ENCODE measurements around the gene DGLUCY.

DGLUCY gene

DNA sequence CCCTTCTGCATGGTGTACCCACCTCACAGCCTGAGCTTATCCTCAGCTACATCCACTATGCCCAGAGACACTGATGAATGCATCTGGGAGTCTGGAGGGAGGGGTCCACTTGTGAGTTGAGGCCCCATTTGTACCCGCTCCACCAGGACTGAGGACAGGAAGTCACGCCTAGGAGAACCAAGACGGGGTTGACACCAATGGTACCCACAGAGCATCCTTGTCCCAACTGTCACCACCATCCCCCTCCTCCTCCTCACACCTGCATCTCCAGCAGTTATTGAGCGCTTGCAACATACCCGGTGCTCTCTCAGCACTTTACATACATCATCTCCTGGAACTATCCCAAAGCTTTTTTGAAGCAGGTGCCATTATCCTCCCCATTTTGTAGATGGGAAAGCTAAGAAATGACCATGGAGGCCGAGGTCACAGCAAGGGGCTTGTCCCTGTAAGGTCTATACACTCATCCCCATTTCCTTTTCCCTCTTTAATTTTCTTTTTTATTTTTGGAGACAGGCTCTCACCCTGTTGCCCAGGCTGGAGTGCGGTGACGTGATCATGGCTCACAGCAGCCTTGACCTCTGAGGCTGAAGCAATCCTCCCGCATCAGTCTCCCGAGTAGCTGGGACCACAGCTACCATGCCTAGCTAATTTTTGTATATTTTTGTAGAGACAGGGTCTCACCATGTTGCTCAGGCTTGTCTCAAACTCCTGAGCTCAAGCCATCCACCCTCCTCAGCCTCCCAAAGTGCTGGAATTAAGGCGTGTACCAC is 31.7 kb downstream of the DGLUCY start:
- no peak overlapping the region for H3K4me3 ChIP-seq (ENCODE audit: low read depth, low read length)
- DNase-seq (ENCODE audit: low read depth) = no peak
- TF ChIP-seq, protein P1, sequence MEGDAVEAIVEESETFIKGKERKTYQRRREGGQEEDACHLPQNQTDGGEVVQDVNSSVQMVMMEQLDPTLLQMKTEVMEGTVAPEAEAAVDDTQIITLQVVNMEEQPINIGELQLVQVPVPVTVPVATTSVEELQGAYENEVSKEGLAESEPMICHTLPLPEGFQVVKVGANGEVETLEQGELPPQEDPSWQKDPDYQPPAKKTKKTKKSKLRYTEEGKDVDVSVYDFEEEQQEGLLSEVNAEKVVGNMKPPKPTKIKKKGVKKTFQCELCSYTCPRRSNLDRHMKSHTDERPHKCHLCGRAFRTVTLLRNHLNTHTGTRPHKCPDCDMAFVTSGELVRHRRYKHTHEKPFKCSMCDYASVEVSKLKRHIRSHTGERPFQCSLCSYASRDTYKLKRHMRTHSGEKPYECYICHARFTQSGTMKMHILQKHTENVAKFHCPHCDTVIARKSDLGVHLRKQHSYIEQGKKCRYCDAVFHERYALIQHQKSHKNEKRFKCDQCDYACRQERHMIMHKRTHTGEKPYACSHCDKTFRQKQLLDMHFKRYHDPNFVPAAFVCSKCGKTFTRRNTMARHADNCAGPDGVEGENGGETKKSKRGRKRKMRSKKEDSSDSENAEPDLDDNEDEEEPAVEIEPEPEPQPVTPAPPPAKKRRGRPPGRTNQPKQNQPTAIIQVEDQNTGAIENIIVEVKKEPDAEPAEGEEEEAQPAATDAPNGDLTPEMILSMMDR (IDR thresholded peaks at IDR 0.05; ENCODE audit: low read depth, low read length, missing control alignments) = no peak

DNA sequence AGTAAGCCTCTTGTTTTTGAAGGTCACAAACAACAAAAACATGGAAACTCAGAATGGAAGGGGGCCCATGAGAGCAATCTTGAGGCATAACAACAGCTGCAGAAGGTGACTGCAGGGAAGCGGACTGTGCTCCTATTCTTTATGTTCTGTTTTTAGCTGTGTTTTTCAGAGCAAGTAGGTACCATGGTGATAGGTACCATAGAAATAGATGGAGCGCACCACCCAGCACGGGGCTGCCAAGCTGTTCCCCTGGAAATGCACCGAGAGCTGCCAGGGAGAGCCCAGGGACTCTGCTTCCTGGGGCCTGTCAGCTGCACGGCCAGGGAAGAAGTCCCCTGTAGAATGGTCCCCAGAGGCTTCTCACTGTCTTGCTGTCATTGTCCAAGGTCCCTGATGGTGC is 32.8 kb downstream of the DGLUCY start:
- TF ChIP-seq, protein P1 (IDR thresholded peaks at IDR 0.05; ENCODE audit: low read depth, low read length, missing control alignments) = no peak
- no peak overlapping the region for H3K4me3 ChIP-seq (ENCODE audit: low read depth, low read length)

DNA sequence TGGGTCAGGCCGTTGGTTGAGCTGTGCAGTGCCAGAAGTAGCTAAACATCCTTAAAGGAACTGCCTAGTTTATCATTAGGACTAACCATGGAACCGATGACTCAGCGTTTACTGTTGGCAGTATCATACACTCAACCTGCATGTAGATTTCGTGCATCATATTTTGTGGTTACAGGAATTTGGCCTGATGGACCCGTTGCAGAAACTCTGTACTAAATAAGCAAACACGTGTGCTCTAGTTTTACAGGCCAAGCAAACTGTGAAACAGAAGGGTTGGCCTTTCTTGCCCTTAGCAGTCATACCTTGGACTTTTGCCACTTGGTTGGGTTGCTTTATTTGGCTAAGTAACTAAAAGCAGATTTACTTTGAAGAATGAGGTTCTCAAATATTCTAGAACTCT is 35.6 kb downstream of the DGLUCY start:
- TF ChIP-seq, protein P1 (IDR thresholded peaks at IDR 0.05; ENCODE audit: low read depth, low read length, missing control alignments) = no peak
- DNase-seq (ENCODE audit: low read depth) = no peak
- no peak overlapping the region for H3K4me3 ChIP-seq (ENCODE audit: low read depth, low read length)

More for the DNA sequence above, 32.8 kb downstream of the DGLUCY start:
- DNase-seq (ENCODE audit: low read depth) = no peak

DNA sequence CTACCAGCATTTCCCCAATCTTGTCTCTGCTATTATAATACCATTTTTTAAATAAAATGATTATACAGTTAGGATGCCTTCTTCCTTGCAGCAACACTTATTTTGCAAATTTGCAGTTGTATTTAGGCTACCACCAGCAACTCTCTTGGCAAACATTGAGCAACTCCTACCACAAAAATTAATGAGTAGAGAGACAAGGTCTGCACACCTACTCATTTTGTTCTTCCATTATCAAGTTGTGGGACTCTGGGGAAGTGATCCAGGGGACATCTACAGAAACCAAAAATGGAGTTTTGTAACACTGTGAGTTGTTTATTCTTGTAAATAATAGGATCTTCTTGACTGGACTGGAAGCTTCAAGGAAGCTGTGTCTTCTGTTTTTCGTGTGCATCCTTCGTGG is 38.6 kb downstream of the DGLUCY start:
- TF ChIP-seq, protein P1 (IDR thresholded peaks at IDR 0.05; ENCODE audit: low read depth, low read length, missing control alignments) = no peak
- no peak overlapping the region for H3K4me3 ChIP-seq (ENCODE audit: low read depth, low read length)
- DNase-seq (ENCODE audit: low read depth) = no peak

DNA sequence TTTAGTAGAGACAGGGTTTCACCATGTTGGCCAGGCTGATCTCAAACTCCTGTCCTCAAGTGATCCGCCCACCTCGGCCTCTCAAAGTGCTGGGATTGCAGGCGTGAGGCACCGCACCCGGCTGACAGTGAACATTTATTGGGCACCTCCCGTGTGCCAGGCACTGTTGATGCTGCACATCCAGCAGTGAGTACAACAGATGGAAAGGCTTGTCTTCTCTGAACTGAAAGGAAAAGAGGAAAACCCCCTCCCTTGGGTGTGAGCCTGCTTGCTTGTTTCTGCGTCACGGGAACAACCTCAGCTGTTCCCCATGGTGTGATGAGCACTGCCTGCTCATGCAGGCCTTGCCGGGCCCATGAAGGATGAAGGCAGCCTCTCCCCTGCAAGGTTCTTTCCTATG is 39.5 kb downstream of the DGLUCY start:
- no peak overlapping the region for H3K4me3 ChIP-seq (ENCODE audit: low read depth, low read length)
- TF ChIP-seq, protein P1 (IDR thresholded peaks at IDR 0.05; ENCODE audit: low read depth, low read length, missing control alignments) = no peak
- DNase-seq (ENCODE audit: low read depth) = no peak

DNA sequence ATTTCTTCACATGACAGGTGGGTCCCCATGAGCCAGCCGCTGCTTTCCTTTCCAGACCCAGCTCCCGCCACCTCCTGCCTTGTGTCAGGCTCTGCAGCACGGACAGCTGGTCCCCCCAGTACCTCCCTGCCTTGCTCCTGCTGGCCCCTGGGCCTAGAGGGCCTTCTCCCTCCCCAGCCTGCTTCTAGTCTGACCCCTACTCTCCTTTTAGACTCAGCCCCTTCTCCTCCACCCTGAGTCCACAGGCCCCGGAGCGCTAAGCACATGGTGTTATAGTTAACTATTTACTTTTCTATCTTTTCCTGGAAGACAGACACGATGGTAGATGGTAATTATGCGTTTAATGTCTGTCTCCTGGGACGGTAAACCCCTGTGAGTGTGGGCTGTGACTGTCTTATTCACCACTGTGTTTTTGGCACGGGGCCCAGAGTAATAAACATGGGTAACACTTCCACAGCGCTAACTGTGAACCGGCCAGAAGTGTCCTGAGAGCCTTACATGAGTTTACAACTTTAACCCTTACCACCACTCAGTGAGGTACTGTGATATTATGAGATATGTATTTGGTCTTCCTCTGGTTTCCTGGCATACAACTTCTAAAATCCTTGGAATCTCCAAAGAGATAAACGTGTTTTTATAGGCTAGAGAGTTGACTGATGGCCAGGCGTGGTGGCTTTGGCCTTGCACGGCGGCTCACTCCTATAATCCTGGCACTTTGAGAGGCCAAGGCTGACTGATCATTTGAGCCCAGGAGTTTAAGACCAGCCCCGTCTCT is 41.2 kb downstream of the DGLUCY start:
- H3K4me3 ChIP-seq (ENCODE audit: low read depth, low read length) = no peak overlapping the region
- DNase-seq (ENCODE audit: low read depth) = no peak
- TF ChIP-seq, protein P1 (IDR thresholded peaks at IDR 0.05; ENCODE audit: low read depth, low read length, missing control alignments) = no peak
